Right ventricle myocardium inferior (tissue), 1 donor: ENCODE data around the gene SPRED3. TPM values are rescaled to one million over a fixed set of nuclear protein-coding genes. Genes with fewer than 3 reads are reported as not detected.

Experiments used
- ATAC-seq: fragments of 200-7000 bp; cut with Tn5 transposase; one replicate; pipeline ENCODE4 v1.9.1; 2020; ENCODE audit warnings: mild to moderate bottlenecking, moderate library complexity
- DNase-seq: peaks from one replicate; pipeline ENCODE4 v3.0.0; 2021; ENCODE audit errors: missing footprints
- intact Hi-C: fragments of 100-400 bp; cut with DNase I; formaldehyde crosslinking; loops from one replicate; pipeline ENCODE4 v1.11.0; 2022
- total RNA-seq: library from RNA; stranded (reverse); fragmentation: NEBNext Ultra II Directional; extraction: Animal tissue kit (Norgen Biotek cat#: 25700); gene quantifications from one replicate; pipeline ENCODE4 v1.2.1, GENCODE V29; 2021
- donor health status: DM: no; HTN: yes; CAD: no; lungs with severe emphysema.

Gene SPRED3
- total RNA-seq, 1 donor from 2014 or later = 0.16 TPM

GRCh38 chr19:38433268-38433733 is 44.8 kb downstream of the SPRED3 start, which contains the start of gene RYR1:
RYR1 (plus strand) TSS chr19:38433691; CDS start chr19:38433830, 139 bp downstream.
- peak; percentile 93 for DNase-seq
- intact Hi-C loops = no loop called here
- peak; percentile 71 for ATAC-seq

DNA sequence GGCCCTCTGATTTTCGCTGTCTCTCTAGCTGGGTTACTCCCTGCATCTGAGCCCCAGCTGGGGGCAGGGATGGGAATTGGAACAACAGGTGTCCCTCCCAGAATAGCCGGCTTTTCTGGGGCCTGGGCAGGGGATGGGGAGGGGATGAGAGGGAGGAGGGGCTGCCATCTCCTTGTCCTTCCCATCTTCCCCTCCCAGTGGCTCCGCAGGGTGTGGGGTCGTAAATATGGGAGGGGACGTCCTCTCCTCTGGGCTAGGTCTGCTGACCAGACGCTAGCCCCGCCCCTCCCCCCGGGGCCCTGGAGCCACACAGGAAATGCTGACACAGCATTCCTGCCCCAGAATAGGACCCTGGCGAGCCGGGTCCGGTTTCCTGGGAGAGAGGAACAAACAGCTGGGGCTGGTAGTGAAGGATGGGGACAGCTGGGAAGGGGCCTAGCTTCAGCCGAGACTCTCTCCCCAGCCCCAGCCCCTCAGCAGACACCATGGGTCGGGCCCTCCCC is 46.1 kb downstream of the SPRED3 start:
- intact Hi-C loops = no loop called here
- no peak for DNase-seq
- no peak for ATAC-seq

- no peak for ATAC-seq
- DNase-seq = no peak
- intact Hi-C loops = no loop called here
Observed at GRCh38 chr19:38437295-38437694, 48.8 kb downstream of the SPRED3 start.

- ATAC-seq = no peak
- DNase-seq = no peak
- intact Hi-C loops = no loop called here
Observed at GRCh38 chr19:38437917-38438316, 49.4 kb downstream of the SPRED3 start.

DNA sequence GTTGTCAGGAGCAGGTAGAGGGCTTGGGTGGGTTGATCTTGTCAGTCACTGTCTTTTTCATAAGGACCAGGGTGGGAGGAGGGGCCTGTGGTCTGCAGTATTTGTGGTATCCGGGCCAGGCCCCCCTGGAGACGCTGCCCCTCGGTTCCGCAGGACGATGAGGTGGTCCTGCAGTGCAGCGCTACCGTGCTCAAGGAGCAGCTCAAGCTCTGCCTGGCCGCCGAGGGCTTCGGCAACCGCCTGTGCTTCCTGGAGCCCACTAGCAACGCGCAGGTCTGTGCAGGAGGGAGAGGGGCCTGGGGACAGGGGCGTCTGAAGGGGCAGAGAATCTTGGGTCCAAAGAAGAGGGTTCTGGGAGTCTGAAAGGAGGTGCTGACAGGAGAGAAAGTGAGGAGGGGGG is 52.1 kb downstream of the SPRED3 start:
- intact Hi-C loops = no loop called here
- DNase-seq (no peak), ATAC-seq (no peak)

DNA sequence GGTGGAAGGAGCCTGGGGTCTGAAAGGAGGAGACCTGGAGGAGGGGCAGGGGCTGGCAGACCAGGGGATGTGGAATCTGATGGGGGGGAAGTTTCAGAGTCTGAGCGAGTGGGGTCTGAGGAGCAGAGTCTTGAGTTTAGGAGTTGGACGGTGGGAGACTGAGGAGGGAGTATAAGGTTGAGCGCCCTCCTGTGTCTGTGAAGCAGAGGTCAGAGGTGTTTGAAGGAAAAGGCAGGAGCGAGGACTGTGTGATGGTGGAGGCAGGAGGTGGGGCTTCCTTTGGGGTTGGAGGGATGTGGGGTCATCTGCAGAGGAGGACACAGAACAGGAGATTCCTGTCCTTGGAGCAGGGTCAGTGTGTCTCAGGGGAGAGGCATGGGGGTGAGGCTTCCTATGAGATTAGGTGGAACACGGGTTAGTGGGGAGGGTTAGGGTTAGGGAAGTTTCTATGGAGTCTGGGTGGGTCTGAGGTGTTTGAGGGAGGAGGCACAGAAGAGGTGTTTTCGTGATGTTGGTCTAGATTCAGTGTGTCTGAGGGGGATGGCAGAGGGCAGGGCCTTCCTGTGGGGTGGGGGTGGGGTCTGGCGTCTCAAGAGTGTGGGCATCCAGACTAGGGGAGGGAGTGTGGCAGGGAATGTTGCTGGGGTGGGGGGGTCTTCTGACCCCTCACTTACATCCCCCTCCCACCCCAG is 53.3 kb downstream of the SPRED3 start:
- no peak for ATAC-seq
- DNase-seq = no peak
- intact Hi-C loops = no loop called here

DNA sequence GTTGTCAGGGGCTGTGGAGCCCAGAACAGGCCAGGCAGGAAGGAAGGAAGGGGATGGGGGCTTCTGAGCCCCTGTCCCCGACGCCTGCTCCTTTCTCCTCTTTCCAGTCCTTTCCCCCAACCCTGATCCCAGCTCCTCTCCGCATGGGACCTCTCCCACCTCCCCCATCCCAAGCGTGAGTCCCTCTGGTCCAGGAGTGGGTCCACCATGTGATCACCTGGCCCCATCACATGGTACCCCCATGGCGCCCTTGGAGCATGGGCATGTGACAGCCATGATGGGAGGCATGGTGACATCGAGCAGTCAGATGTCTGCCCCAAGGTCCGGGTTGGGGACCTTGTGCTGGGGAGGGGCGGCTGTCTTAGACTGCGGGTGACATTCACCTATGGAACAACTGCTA is 54.2 kb downstream of the SPRED3 start:
- ATAC-seq = no peak
- intact Hi-C loops = no loop called here

DNA sequence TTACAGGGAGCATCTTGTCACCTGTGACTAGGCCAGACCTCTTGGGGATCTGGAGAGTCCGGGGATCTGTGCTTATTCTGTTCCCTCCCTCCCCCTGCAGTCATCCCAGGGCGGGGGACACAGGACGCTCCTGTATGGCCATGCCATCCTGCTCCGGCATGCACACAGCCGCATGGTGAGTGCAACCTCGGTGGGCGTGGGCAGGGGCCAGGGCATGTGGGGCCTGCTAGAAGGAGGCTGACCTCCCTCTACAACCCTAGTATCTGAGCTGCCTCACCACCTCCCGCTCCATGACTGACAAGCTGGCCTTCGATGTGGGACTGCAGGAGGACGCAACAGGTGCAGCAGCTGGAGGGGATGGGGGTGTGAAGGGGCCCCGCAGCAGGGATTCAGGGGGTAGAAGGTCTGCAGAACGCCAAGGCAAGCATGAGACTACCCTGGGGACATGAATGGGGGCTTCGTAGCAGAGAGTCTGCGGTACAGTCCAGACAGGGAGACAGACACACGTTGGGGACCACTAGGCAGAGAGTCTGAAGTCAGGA is 55.0 kb downstream of the SPRED3 start:
- DNase-seq (no peak), ATAC-seq (no peak)
- intact Hi-C loops = no loop called here

More for the DNA sequence above, 54.2 kb downstream of the SPRED3 start:
- no peak for DNase-seq

- ATAC-seq = no peak
- no peak for DNase-seq
- intact Hi-C loops = no loop called here
Observed at GRCh38 chr19:38444026-38444425, 55.5 kb downstream of the SPRED3 start.

DNA sequence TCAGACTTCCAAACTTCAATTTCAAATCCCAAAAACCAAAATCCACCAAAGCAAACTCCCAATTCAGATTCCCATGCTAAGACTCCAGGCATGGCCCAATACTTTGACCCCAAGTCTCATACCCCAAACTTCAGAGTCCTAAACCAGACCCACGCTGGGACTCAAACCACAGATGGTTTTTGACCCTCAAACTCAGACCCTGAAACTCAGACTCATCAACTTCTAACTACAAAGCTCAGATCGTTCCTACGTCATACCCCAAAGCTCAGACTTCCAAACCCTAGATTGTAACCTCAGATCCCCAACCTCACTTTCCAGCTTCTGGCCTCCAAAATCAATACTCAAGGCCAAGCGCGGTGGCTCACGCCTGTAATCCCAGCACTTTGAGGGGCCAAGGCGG is 56.9 kb downstream of the SPRED3 start:
- ATAC-seq (no peak), DNase-seq (no peak)
- intact Hi-C loops = no loop called here

DNA sequence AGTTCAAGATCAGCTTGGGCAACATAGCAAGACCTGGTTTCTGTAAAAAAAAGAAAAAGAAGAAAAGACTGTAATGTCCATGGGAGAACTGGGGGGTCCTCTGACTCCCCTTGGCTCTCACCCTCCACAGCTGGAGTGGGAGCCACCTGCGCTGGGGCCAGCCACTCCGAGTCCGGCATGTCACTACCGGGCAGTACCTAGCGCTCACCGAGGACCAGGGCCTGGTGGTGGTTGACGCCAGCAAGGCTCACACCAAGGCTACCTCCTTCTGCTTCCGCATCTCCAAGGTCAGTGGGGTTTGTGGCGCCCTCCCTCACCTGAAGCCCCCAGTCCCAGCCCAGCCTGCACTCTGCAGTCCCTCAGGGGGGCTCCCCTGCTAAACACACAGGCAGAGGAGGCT is 59.7 kb downstream of the SPRED3 start:
- ATAC-seq = no peak

More for the DNA sequence above, 59.7 kb downstream of the SPRED3 start:
- intact Hi-C loops = no loop called here
- DNase-seq = no peak

Other genes starting within 250 kb of the SPRED3 start
- 0.11 TPM for gene DPF1, start 164.5 kb upstream of the SPRED3 start, total RNA-seq
- 35.9 TPM for gene PPP1R14A, start 132.3 kb upstream of the SPRED3 start, total RNA-seq
- gene SPINT2, start 124.1 kb upstream of the SPRED3 start, total RNA-seq = 9.1 TPM
- gene C19orf33, start 84.4 kb upstream of the SPRED3 start, total RNA-seq = 6.7 TPM
- 34.7 TPM for gene YIF1B, start 72.8 kb upstream of the SPRED3 start, total RNA-seq
- gene KCNK6, start 68.9 kb upstream of the SPRED3 start, total RNA-seq = 7.2 TPM
- gene CATSPERG, start 52.9 kb upstream of the SPRED3 start, total RNA-seq = 0.84 TPM
- gene PSMD8, start 14.1 kb upstream of the SPRED3 start, total RNA-seq = 280 TPM
- not detected for gene GGN, start 663 bp upstream of the SPRED3 start, total RNA-seq
- gene FAM98C, start 14.4 kb downstream of the SPRED3 start, total RNA-seq = 15.1 TPM
- 1.7 TPM for gene RASGRP4, start 37.5 kb downstream of the SPRED3 start, total RNA-seq
- gene RYR1, start 45.0 kb downstream of the SPRED3 start, total RNA-seq = 0.81 TPM
- gene MAP4K1, start 229.3 kb downstream of the SPRED3 start, total RNA-seq = 3.1 TPM
- gene EIF3K, start 230.5 kb downstream of the SPRED3 start, total RNA-seq = 660 TPM